Measurements from ENCODE around the gene CLEC18A.

DNA sequence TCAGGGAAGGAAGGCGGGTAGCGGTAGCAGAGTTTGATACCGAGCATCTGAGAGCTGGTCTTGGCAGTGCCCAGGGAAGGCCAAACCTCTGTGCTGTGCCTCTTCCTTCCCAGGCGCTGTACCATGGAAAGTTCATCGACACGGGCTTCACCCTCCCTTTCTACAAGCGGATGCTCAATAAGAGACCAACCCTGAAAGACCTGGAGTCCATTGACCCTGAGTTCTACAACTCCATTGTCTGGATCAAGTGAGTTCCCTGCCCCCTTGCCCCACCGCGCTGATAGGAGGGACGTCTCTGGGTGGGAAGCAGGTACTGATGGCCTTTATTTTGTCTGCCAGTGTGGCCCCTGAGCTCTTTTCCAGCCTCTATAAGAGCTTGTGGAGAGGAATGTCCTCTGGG is 15.4 kb upstream of the CLEC18A start:
- no peak for TF ChIP-seq CTCF (IDR thresholded peaks at IDR 0.05)
- no peak for TF ChIP-seq POLR2A (IDR thresholded peaks at IDR 0.05)
